GM12801 (cell line): ENCODE results near the gene HPCAL4.

Experiments used
- CTCF ChIP-seq: IDR thresholded peaks from one replicate; pipeline ENCODE4 v1.5.1; 2011; ENCODE audit warnings: control low read depth; ENCODE audit not compliant: insufficient read length; ENCODE audit errors: extremely low read depth

HPCAL4 gene

GRCh38 chr1:39690794-39691382 is 345 bp downstream of the HPCAL4 start:
- TF ChIP-seq CTCF = no peak

GRCh38 chr1:39690225-39690624 is 1.0 kb downstream of the HPCAL4 start:
- no peak for TF ChIP-seq CTCF

GRCh38 chr1:39689635-39690034 is 1.6 kb downstream of the HPCAL4 start:
- TF ChIP-seq CTCF = no peak

GRCh38 chr1:39689214-39689613 is 2.0 kb downstream of the HPCAL4 start:
- TF ChIP-seq CTCF = no peak

GRCh38 chr1:39688706-39689105 is 2.5 kb downstream of the HPCAL4 start:
- TF ChIP-seq CTCF = no peak

- no peak for TF ChIP-seq CTCF
These were observed 4.0 kb downstream of the HPCAL4 start for GRCh38 chr1:39687243-39687642.

- no peak for TF ChIP-seq CTCF
These were observed 6.2 kb downstream of the HPCAL4 start for GRCh38 chr1:39685071-39685470.

GRCh38 chr1:39684313-39684664 is 6.9 kb downstream of the HPCAL4 start:
- no peak for TF ChIP-seq CTCF
